WTC11 (cell line): Measurements from ENCODE around the gene ARHGEF12.

ENCODE experiments used
- JUN ChIP-seq: sonication (generic); formaldehyde crosslinking; IDR thresholded peaks from 2 replicates; pipeline ENCODE4 v1.8.0; 2023; ENCODE audit warnings: mild to moderate bottlenecking, missing genetic modification reagents
- ZNF138 ChIP-seq: sonication (generic); formaldehyde crosslinking; conservative IDR thresholded peaks from 2 replicates; pipeline ENCODE4 v1.8.1; 2022; ENCODE audit warnings: mild to moderate bottlenecking, moderate library complexity, missing genetic modification reagents
- TF ChIP-seq, protein P1 (sequence below): fragments of 200-600 bp; IDR thresholded peaks from 2 replicates; pipeline ENCODE4 v1.8.0; 2022; ENCODE audit warnings: antibody characterized with exemption
- TF ChIP-seq, protein P2 (sequence below): sonication (generic); formaldehyde crosslinking; IDR thresholded peaks from 2 replicates; pipeline ENCODE4 v1.8.1; 2023; ENCODE audit warnings: mild to moderate bottlenecking, moderate library complexity, missing genetic modification reagents
- TF ChIP-seq, protein P3 (sequence below): sonication (generic); formaldehyde crosslinking; IDR thresholded peaks from 2 replicates; pipeline ENCODE4 v1.8.0; 2022; ENCODE audit warnings: mild to moderate bottlenecking, missing genetic modification reagents

DNA sequence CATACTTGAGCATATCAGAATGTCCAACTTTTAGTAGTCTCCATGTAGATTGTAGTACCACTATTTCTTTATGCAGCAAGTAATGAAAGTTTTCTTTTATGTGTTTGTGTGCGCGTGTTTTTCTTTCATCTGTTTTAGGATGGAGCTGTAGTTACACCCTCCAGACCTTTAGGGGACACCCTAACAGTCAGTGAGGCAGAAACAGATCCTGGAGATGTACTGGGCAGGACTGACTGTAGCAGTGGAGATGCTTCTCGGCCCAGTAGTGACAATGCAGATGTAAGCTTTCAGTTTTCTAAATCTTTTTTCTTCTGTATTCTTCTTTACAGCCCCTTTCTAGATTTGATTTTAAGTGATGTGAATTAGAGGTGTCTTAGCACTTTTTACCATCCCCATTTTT, 95.4 kb downstream of the ARHGEF12 start:
- TF ChIP-seq, protein P1, sequence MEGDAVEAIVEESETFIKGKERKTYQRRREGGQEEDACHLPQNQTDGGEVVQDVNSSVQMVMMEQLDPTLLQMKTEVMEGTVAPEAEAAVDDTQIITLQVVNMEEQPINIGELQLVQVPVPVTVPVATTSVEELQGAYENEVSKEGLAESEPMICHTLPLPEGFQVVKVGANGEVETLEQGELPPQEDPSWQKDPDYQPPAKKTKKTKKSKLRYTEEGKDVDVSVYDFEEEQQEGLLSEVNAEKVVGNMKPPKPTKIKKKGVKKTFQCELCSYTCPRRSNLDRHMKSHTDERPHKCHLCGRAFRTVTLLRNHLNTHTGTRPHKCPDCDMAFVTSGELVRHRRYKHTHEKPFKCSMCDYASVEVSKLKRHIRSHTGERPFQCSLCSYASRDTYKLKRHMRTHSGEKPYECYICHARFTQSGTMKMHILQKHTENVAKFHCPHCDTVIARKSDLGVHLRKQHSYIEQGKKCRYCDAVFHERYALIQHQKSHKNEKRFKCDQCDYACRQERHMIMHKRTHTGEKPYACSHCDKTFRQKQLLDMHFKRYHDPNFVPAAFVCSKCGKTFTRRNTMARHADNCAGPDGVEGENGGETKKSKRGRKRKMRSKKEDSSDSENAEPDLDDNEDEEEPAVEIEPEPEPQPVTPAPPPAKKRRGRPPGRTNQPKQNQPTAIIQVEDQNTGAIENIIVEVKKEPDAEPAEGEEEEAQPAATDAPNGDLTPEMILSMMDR = peak; percentile 39; the same call in 1 of the 2 replicates
- no peak for TF ChIP-seq JUN
- TF ChIP-seq, protein P2, sequence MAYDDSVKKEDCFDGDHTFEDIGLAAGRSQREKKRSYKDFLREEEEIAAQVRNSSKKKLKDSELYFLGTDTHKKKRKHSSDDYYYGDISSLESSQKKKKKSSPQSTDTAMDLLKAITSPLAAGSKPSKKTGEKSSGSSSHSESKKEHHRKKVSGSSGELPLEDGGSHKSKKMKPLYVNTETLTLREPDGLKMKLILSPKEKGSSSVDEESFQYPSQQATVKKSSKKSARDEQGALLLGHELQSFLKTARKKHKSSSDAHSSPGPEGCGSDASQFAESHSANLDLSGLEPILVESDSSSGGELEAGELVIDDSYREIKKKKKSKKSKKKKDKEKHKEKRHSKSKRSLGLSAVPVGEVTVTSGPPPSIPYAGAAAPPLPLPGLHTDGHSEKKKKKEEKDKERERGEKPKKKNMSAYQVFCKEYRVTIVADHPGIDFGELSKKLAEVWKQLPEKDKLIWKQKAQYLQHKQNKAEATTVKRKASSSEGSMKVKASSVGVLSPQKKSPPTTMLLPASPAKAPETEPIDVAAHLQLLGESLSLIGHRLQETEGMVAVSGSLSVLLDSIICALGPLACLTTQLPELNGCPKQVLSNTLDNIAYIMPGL = no peak
- TF ChIP-seq ZNF138 (CRISPR knock-in tag) = no peak
- TF ChIP-seq, protein P3, sequence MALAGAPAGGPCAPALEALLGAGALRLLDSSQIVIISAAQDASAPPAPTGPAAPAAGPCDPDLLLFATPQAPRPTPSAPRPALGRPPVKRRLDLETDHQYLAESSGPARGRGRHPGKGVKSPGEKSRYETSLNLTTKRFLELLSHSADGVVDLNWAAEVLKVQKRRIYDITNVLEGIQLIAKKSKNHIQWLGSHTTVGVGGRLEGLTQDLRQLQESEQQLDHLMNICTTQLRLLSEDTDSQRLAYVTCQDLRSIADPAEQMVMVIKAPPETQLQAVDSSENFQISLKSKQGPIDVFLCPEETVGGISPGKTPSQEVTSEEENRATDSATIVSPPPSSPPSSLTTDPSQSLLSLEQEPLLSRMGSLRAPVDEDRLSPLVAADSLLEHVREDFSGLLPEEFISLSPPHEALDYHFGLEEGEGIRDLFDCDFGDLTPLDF (CRISPR knock-in tag) = no peak
